ENCODE data around the gene GCHFR.

Gene GCHFR

GRCh38 chr15:40763801-40764628, at the start of gene GCHFR:
GCHFR (plus strand) TSS chr15:40764068; CDS start chr15:40764181, 113 bp downstream.
- peak; percentile 80 for DNase-seq

- no peak for DNase-seq
Observed at GRCh38 chr15:40714144-40714543, 49.7 kb upstream of the GCHFR start.

- DNase-seq, result no peak
Observed at GRCh38 chr15:40716165-40716564, 47.7 kb upstream of the GCHFR start.

- no peak for DNase-seq
Observed at GRCh38 chr15:40721701-40722100, 42.2 kb upstream of the GCHFR start.

GRCh38 chr15:40722354-40722753, 41.5 kb upstream of the GCHFR start:
- no peak for DNase-seq

- no peak for DNase-seq
Observed at GRCh38 chr15:40722934-40723333, 40.9 kb upstream of the GCHFR start.

GRCh38 chr15:40723919-40724318, 39.9 kb upstream of the GCHFR start:
- no peak for DNase-seq

GRCh38 chr15:40731034-40731433, 32.8 kb upstream of the GCHFR start:
- no peak for DNase-seq

GRCh38 chr15:40736575-40736974, 27.3 kb upstream of the GCHFR start:
- no peak for DNase-seq

GRCh38 chr15:40737048-40737447, 26.8 kb upstream of the GCHFR start:
- DNase-seq, result no peak

- DNase-seq, result no peak
Observed at GRCh38 chr15:40739047-40739446, 24.8 kb upstream of the GCHFR start.

- DNase-seq, result no peak
Observed at GRCh38 chr15:40739854-40740253, 24.0 kb upstream of the GCHFR start.

GRCh38 chr15:40743485-40743901, 20.4 kb upstream of the GCHFR start:
- DNase-seq, result no peak

GRCh38 chr15:40743921-40744814, 19.7 kb upstream of the GCHFR start:
- peak; percentile 72 for DNase-seq

- DNase-seq, result no peak
Observed at GRCh38 chr15:40744815-40745152, 19.1 kb upstream of the GCHFR start.

GRCh38 chr15:40746916-40747418, 16.9 kb upstream of the GCHFR start:
- DNase-seq, result no peak

GRCh38 chr15:40747685-40748631, 15.9 kb upstream of the GCHFR start:
- no peak for DNase-seq

GRCh38 chr15:40749151-40749630, 14.7 kb upstream of the GCHFR start:
- no peak for DNase-seq

- no peak for DNase-seq
Observed at GRCh38 chr15:40750885-40751284, 13.0 kb upstream of the GCHFR start.

- DNase-seq, result no peak
Observed at GRCh38 chr15:40751745-40752144, 12.1 kb upstream of the GCHFR start.

- DNase-seq, result peak; percentile 28
Observed at GRCh38 chr15:40754574-40754882, 9.3 kb upstream of the GCHFR start.

Measured in stimulated activated CD4-positive, alpha-beta T cell treated with anti-CD3 and anti-CD28 coated beads, Interleukin-15, amount 100 ng/mL, for 24 hours (primary cell).